Neural cell (in vitro differentiated cells): Measurements from ENCODE around the gene TBX15. TPM values are rescaled to one million over a fixed set of nuclear protein-coding genes. Genes with fewer than 3 reads are reported as not detected.

Experiments
- H2AFZ ChIP-seq: fragments of 200-600, 300-800 bp; sonication (generic), shearing (Covaris generic); 2 replicates; pipeline ENCODE4 v1.6.0; 2014; ENCODE audit warnings: low read depth, mild to moderate bottlenecking, antibody characterized with exemption, low read length, moderate library complexity
- H3F3A ChIP-seq: fragments of 200-600 bp; shearing (Covaris generic); 2 replicates; pipeline ENCODE4 v1.6.1; 2016; ENCODE audit warnings: mild to moderate bottlenecking, moderate library complexity, mixed read lengths, antibody characterized with exemption, low read length; ENCODE audit not compliant: insufficient read depth, poor library complexity, severe bottlenecking
- H3K27ac ChIP-seq: fragments of 200-600, 300-800 bp; sonication (generic), shearing (Covaris generic); 2 replicates; pipeline ENCODE4 v1.5.1; 2014; ENCODE audit warnings: mild to moderate bottlenecking, low read length, moderate library complexity
- H3K27me3 ChIP-seq: fragments of 300-800, 200-600 bp; sonication (generic), shearing (Covaris generic); 2 replicates; pipeline ENCODE4 v1.6.0; 2014; ENCODE audit warnings: mild to moderate bottlenecking, low read depth, low read length, moderate library complexity; ENCODE audit not compliant: insufficient read depth
- H3K36me3 ChIP-seq: fragments of 300-800, 200-600 bp; sonication (generic), shearing (Covaris generic); 2 replicates; pipeline ENCODE4 v1.5.1; 2014; ENCODE audit warnings: mild to moderate bottlenecking, antibody characterized with exemption, low read length, moderate library complexity; ENCODE audit not compliant: insufficient read depth
- H3K4me2 ChIP-seq: fragments of 300-800, 200-600 bp; sonication (generic), shearing (Covaris generic); 2 replicates; pipeline ENCODE4 v1.6.0; 2014; ENCODE audit warnings: mild to moderate bottlenecking, low read length
- H3K4me3 ChIP-seq: fragments of 300-800, 200-600 bp; sonication (generic), shearing (Covaris generic); 2 replicates; pipeline ENCODE4 v1.5.1; 2014; ENCODE audit warnings: mild to moderate bottlenecking, low read length, moderate library complexity
- H3K79me2 ChIP-seq: fragments of 200-600 bp; shearing (Covaris generic); replicated peaks from 2 replicates; pipeline ENCODE4 v1.6.0; 2014; ENCODE audit warnings: mild to moderate bottlenecking, low read length, moderate library complexity; ENCODE audit not compliant: insufficient read depth
- H3K9ac ChIP-seq: fragments of 300-800, 200-600 bp; sonication (generic), shearing (Covaris generic); 2 replicates; pipeline ENCODE4 v1.6.1; 2016; ENCODE audit warnings: mild to moderate bottlenecking, low read length, mixed read lengths
- H3K9me2 ChIP-seq: fragments of 200-600 bp; shearing (Covaris generic); 2 replicates; pipeline ENCODE4 v1.6.1; 2016; ENCODE audit warnings: mild to moderate bottlenecking, low read length, mixed read lengths; ENCODE audit not compliant: insufficient read depth
- H3K9me3 ChIP-seq: fragments of 200-600, 300-800 bp; sonication (generic), shearing (Covaris generic); 2 replicates; pipeline ENCODE4 v1.6.1; 2016; ENCODE audit warnings: mild to moderate bottlenecking, mixed run types, low read length, moderate library complexity, mixed read lengths
- H4K20me1 ChIP-seq: fragments of 200-600 bp; shearing (Covaris generic); 2 replicates; pipeline ENCODE4 v1.6.1; 2016; ENCODE audit warnings: mild to moderate bottlenecking, mixed run types; ENCODE audit not compliant: insufficient read depth
- CTCF ChIP-seq: fragments of 450-650 bp; IDR thresholded peaks from 2 replicates; pipeline ENCODE4 v1.5.1; 2014; ENCODE audit warnings: antibody characterized with exemption, mild to moderate bottlenecking, moderate library complexity; ENCODE audit not compliant: poor library complexity, severe bottlenecking
- EP300 ChIP-seq: fragments of 450-650 bp; conservative IDR thresholded peaks from 2 replicates; pipeline ENCODE4 v1.6.1; 2014; ENCODE audit warnings: antibody characterized with exemption, mild to moderate bottlenecking, moderate library complexity; ENCODE audit not compliant: poor library complexity, severe bottlenecking
- EZH2 ChIP-seq: fragments of 200-600, 300-800 bp; shearing (Covaris generic), sonication (generic); IDR thresholded peaks from 2 replicates; pipeline ENCODE4 v1.6.1; 2014; ENCODE audit warnings: antibody characterized with exemption, low read length, borderline replicate concordance, mild to moderate bottlenecking; ENCODE audit not compliant: insufficient read depth, poor library complexity, severe bottlenecking
- MXI1 ChIP-seq: fragments of 450-650 bp; conservative IDR thresholded peaks from 2 replicates; pipeline ENCODE4 v1.6.1; 2014; ENCODE audit warnings: antibody characterized with exemption, mild to moderate bottlenecking; ENCODE audit not compliant: poor library complexity, severe bottlenecking
- POLR2AphosphoS5 ChIP-seq: IDR thresholded peaks from 2 replicates; pipeline ENCODE4 v1.6.1; 2012
- RAD21 ChIP-seq: fragments of 450-650 bp; conservative IDR thresholded peaks from 2 replicates; pipeline ENCODE4 v1.6.1; 2014; ENCODE audit warnings: antibody characterized with exemption, mild to moderate bottlenecking, moderate library complexity
- REST ChIP-seq: IDR thresholded peaks from 2 replicates; pipeline ENCODE4 v1.6.1; 2012; ENCODE audit warnings: borderline replicate concordance
- SMC3 ChIP-seq: fragments of 450-650 bp; conservative IDR thresholded peaks from 2 replicates; pipeline ENCODE4 v1.6.1; 2014; ENCODE audit warnings: antibody characterized with exemption, mild to moderate bottlenecking, moderate library complexity; ENCODE audit not compliant: poor library complexity
- TAF1 ChIP-seq: IDR thresholded peaks from 2 replicates; pipeline ENCODE4 v1.6.1; 2012; ENCODE audit warnings: low read depth
- polyA plus RNA-seq: library from polyadenylated mRNA; depleted of rRNA; stranded (reverse); fragments of >200 nt; gene quantifications from 2 replicates; pipeline ENCODE4 v1.2.3, GENCODE V29; 2014

Gene TBX15
- polyA plus RNA-seq, 1 donor from 2014 or later = 0.10 TPM

- Histone ChIP-seq H4K20me1 (no peaks in the 10 kb centered on the region), H2AFZ (no peak overlapping the region), H3K36me3 (no peaks in the 10 kb centered on the region), H3K4me2 (no peak overlapping the region), H3K27ac (no peak overlapping the region), H3K27me3 (peaks cover 99% of the 10 kb centered on the region), H3K9me2 (no peaks in the 10 kb centered on the region), H3F3A (no peaks in the 10 kb centered on the region), H3K79me2 (no peaks in the 10 kb centered on the region), H3K9ac (no peak overlapping the region), H3K4me3 (no peak overlapping the region), H3K9me3 (no peaks in the 10 kb centered on the region)
- no peak for TF ChIP-seq TAF1
Observed at GRCh38 chr1:118998171-118998570, 10.0 kb upstream of the TBX15 start.

GRCh38 chr1:118997225-118997624 is 9.1 kb upstream of the TBX15 start:
- no peaks in the 10 kb centered on the region for H4K20me1 ChIP-seq
- H3K9me3 ChIP-seq = no peaks in the 10 kb centered on the region
- H3K4me2 ChIP-seq = no peak overlapping the region
- no peak for TF ChIP-seq CTCF
- no peak for TF ChIP-seq SMC3
- no peak for TF ChIP-seq REST
- TF ChIP-seq EP300 = no peak
- TF ChIP-seq MXI1 = no peak
- no peak for TF ChIP-seq POLR2AphosphoS5
- TF ChIP-seq EZH2 = no peak
- no peak for TF ChIP-seq RAD21
- no peak for TF ChIP-seq TAF1
- H2AFZ ChIP-seq = no peak overlapping the region
- H3K9ac ChIP-seq = no peak overlapping the region
- H3K36me3 ChIP-seq = no peaks in the 10 kb centered on the region
- H3K9me2 ChIP-seq = no peaks in the 10 kb centered on the region
- H3K27ac ChIP-seq = no peak overlapping the region
- H3K27me3 ChIP-seq = peaks cover 99% of the 10 kb centered on the region
- H3K79me2 ChIP-seq = no peaks in the 10 kb centered on the region
- no peak overlapping the region for H3K4me3 ChIP-seq
- no peaks in the 10 kb centered on the region for H3F3A ChIP-seq
